ENCODE data around the gene MYO1G. TPM values are rescaled to one million over a fixed set of nuclear protein-coding genes. Genes with fewer than 3 reads are reported as not detected.

Gene MYO1G
- total and polyA plus RNA-seq, 9 of the 15 experiments (the other 6 are each of a cell fraction or from before 2014, with no cell fraction given), result 0.03 to 0.62 (median 0.13) TPM; not detected in 1

DNA sequence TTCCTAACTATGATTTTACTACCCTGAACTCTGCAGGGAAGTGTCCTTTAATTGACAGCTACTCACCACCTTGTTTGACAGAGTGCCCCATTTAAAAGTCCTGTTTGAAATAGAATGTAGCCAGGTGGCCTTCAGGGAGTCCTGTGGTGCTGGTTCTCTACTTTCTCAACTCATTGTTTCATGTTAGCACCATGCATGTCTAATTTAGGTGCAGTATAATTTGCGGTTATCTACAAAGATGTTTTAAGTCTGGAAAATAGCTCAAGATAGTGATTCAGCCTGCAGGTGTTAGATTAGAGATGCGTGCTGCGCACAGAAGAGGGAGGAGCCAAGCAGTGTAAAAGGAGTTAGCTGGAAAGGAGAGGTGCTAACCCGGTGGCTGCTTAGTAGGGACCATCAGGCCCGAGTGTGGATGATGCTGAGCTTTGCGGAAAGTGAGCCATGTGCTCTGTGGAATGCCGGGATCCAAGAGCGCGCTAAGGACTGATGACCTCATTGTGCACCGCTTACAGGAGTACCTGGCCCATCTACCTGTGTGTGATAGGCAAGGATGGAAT lies 22.4 kb upstream of the MYO1G start (continued):
- TF ChIP-seq SAP30 (IDR thresholded peaks at IDR 0.05; ENCODE audit: borderline replicate concordance, insufficient read depth, low read depth, low read length, poor library complexity, severe bottlenecking), result no peak
- TF ChIP-seq BRF1 (IDR thresholded peaks at IDR 0.05; ENCODE audit: borderline replicate concordance, extremely low read depth, insufficient read length), result no peak
- TF ChIP-seq, protein P1, sequence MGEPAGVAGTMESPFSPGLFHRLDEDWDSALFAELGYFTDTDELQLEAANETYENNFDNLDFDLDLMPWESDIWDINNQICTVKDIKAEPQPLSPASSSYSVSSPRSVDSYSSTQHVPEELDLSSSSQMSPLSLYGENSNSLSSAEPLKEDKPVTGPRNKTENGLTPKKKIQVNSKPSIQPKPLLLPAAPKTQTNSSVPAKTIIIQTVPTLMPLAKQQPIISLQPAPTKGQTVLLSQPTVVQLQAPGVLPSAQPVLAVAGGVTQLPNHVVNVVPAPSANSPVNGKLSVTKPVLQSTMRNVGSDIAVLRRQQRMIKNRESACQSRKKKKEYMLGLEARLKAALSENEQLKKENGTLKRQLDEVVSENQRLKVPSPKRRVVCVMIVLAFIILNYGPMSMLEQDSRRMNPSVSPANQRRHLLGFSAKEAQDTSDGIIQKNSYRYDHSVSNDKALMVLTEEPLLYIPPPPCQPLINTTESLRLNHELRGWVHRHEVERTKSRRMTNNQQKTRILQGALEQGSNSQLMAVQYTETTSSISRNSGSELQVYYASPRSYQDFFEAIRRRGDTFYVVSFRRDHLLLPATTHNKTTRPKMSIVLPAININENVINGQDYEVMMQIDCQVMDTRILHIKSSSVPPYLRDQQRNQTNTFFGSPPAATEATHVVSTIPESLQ (CRISPR knock-in tag; IDR thresholded peaks at IDR 0.05), result no peak
- TF ChIP-seq KAT2B (IDR thresholded peaks at IDR 0.05; ENCODE audit: low read depth, low read length), result no peak
- TF ChIP-seq ZNF3 (CRISPR knock-in tag; IDR thresholded peaks at IDR 0.05), result no peak
- TF ChIP-seq, protein P2, sequence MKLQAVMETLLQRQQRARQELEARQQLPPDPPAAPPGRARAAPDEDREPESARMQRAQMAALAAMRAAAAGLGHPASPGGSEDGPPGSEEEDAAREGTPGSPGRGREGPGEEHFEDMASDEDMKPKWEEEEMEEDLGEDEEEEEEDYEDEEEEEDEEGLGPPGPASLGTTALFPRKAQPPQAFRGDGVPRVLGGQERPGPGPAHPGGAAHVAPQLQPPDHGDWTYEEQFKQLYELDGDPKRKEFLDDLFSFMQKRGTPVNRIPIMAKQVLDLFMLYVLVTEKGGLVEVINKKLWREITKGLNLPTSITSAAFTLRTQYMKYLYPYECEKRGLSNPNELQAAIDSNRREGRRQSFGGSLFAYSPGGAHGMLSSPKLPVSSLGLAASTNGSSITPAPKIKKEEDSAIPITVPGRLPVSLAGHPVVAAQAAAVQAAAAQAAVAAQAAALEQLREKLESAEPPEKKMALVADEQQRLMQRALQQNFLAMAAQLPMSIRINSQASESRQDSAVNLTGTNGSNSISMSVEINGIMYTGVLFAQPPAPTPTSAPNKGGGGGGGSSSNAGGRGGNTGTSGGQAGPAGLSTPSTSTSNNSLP (IDR thresholded peaks at IDR 0.05; ENCODE audit: borderline replicate concordance, low read depth, low read length), result peak; percentile 48; the same call in 1 of the 2 replicates
- TF ChIP-seq, protein P3, sequence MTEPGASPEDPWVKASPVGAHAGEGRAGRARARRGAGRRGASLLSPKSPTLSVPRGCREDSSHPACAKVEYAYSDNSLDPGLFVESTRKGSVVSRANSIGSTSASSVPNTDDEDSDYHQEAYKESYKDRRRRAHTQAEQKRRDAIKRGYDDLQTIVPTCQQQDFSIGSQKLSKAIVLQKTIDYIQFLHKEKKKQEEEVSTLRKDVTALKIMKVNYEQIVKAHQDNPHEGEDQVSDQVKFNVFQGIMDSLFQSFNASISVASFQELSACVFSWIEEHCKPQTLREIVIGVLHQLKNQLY (CRISPR knock-in tag; conservative IDR thresholded peaks at IDR 0.05), result no peak
- no peak for TF ChIP-seq TGIF2 (CRISPR knock-in tag; IDR thresholded peaks at IDR 0.05)
- TF ChIP-seq ETV6 (IDR thresholded peaks at IDR 0.05; ENCODE audit: borderline replicate concordance in 1 of 2, low read depth in 2 of 2, low read length in 1 of 2), result no peak
- TF ChIP-seq ETV6 (CRISPR knock-in tag; IDR thresholded peaks at IDR 0.05; ENCODE audit: borderline replicate concordance), result no peak
- TF ChIP-seq ZNF395 (CRISPR knock-in tag; IDR thresholded peaks at IDR 0.05), result peak; percentile 61; the same call in 1 of the 2 replicates
- 0 out of 4 replicates have a peak, but pooled peaks of 1 of the 2 experiments have one; percentile 20 for TF ChIP-seq FOXK2 (conservative IDR thresholded peaks at IDR 0.05 in 1 of 2, IDR thresholded peaks at IDR 0.05 in 1 of 2; ENCODE audit: low read depth in 2 of 2)
- no peak for TF ChIP-seq ZNF143 (CRISPR knock-in tag; IDR thresholded peaks at IDR 0.05)
- peak; percentile 61; the same call in 1 of the 2 replicates for TF ChIP-seq NBN (IDR thresholded peaks at IDR 0.05; ENCODE audit: low read depth)
- TF ChIP-seq TCF15 (CRISPR knock-in tag; IDR thresholded peaks at IDR 0.05), result no peak
- TF ChIP-seq FIP1L1 (IDR thresholded peaks at IDR 0.05; ENCODE audit: low read depth, low read length, poor library complexity, severe bottlenecking), result no peak
- no peak for TF ChIP-seq SPI1 (IDR thresholded peaks at IDR 0.05; ENCODE audit: borderline replicate concordance, low read depth, low read length)
- peak; percentile 76 for TF ChIP-seq SOX6 (IDR thresholded peaks at IDR 0.05)
- TF ChIP-seq MTA3 (IDR thresholded peaks at IDR 0.05; ENCODE audit: borderline replicate concordance), result 0 out of 2 replicates have a peak, but pooled peaks have one; percentile 47
- TF ChIP-seq PML (IDR thresholded peaks at IDR 0.05; ENCODE audit: low read length), result peak; percentile 71; the same call in 1 of the 2 replicates
- TF ChIP-seq ELF2 (CRISPR knock-in tag; IDR thresholded peaks at IDR 0.05), result no peak
